GM12864 (cell line): ENCODE measurements around the gene KIZ.

Experiments used
- DNase-seq: peaks from one replicate; pipeline ENCODE4 v3.0.0-alpha.2; 2011; ENCODE audit warnings: low read depth
- H3K4me3 ChIP-seq: 2 replicates; pipeline ENCODE4 v1.5.1; 2011; ENCODE audit warnings: mild to moderate bottlenecking, low read depth, low read length, control low read depth
- CTCF ChIP-seq: IDR thresholded peaks from 2 replicates; pipeline ENCODE4 v1.5.1; 2011; ENCODE audit warnings: low read depth, mild to moderate bottlenecking, moderate library complexity, low read length, control low read depth, inconsistent platforms; ENCODE audit errors: missing control alignments

The KIZ gene

GRCh38 chr20:21203088-21203656, 77.3 kb downstream of the KIZ start:
- no peak for DNase-seq
- H3K4me3 ChIP-seq, result no peak overlapping the region
- TF ChIP-seq CTCF, result no peak

- no peak for DNase-seq
- TF ChIP-seq CTCF, result no peak
- no peak overlapping the region for H3K4me3 ChIP-seq
Observed at GRCh38 chr20:21206584-21206983, 80.7 kb downstream of the KIZ start.

GRCh38 chr20:21208999-21209398, 83.1 kb downstream of the KIZ start:
- no peak for DNase-seq
- no peak for TF ChIP-seq CTCF
- no peak overlapping the region for H3K4me3 ChIP-seq

GRCh38 chr20:21209668-21210067, 83.8 kb downstream of the KIZ start:
- no peak for TF ChIP-seq CTCF
- H3K4me3 ChIP-seq, result no peak overlapping the region
- DNase-seq, result no peak

GRCh38 chr20:21213691-21214090, 87.8 kb downstream of the KIZ start:
- no peak overlapping the region for H3K4me3 ChIP-seq

GRCh38 chr20:21214431-21214830, 88.5 kb downstream of the KIZ start:
- no peak for TF ChIP-seq CTCF
- H3K4me3 ChIP-seq, result no peak overlapping the region
- DNase-seq, result no peak

More at GRCh38 chr20:21213691-21214090, 87.8 kb downstream of the KIZ start:
- no peak for DNase-seq
- TF ChIP-seq CTCF, result no peak

- no peak for DNase-seq
- no peak for TF ChIP-seq CTCF
Observed at GRCh38 chr20:21219686-21220085, 93.8 kb downstream of the KIZ start.

More at GRCh38 chr20:21219686-21220085, 93.8 kb downstream of the KIZ start:
- H3K4me3 ChIP-seq, result no peak overlapping the region
